GM12878 (cell line): ENCODE results near the gene ABCA2. TPM values are rescaled to one million over a fixed set of nuclear protein-coding genes. Genes with fewer than 3 reads are reported as not detected.

Experiments used
- ATAC-seq: fragments of 200-7000 bp; cut with Tn5 transposase; 3 replicates; pipeline ENCODE4 v1.9.1; 2020; ENCODE audit warnings: mild to moderate bottlenecking, moderate library complexity
- BruUV-seq: library from RNA; stranded (reverse); fragments of 400-500 nt; replicated peaks from 2 replicates; lab custom pipeline; 2021; lab: Mats Ljungman, UMichigan
- CTCF ChIA-PET: fragments of 300-600 bp; sonication (Branson Sonifier 250); formaldehyde crosslinking; extraction: SDS; loops from one replicate; lab custom pipeline; 2021; ENCODE audit warnings: inconsistent platforms; lab: Yijun Ruan, JAX
- POLR2A ChIA-PET: fragments of 350-600 bp; formaldehyde crosslinking; extraction: SDS; loops from one replicate; lab custom pipeline; 2021; ENCODE audit warnings: inconsistent platforms; lab: Charles Lee
- RAD21 ChIA-PET: fragments of 300-600 bp; sonication (Branson Sonifier 250); formaldehyde crosslinking; loops from one replicate; lab custom pipeline; 2023; ENCODE audit warnings: antibody characterized with exemption; ENCODE audit not compliant: unreplicated experiment; lab: Charles Lee
- SMC1A ChIA-PET: fragments of 300-600 bp; sonication (Branson Sonifier 250); formaldehyde crosslinking; loops from one replicate; lab custom pipeline; 2023; ENCODE audit not compliant: unreplicated experiment, uncharacterized antibody; lab: Charles Lee
- DNase-seq: peaks from one replicate; pipeline ENCODE4 v3.0.0-alpha.2; 2011; ENCODE audit warnings: low read depth, low spot score
- FAIRE-seq: peaks from 3 replicates; lab custom pipeline; 2011; peaks lifted over from hg19 to GRCh38; lab: Jason Lieb, UNC
- H2AFZ ChIP-seq: 2 replicates; pipeline ENCODE4 v1.6.0; 2011; ENCODE audit warnings: low read depth, low read length, control low read depth; ENCODE audit not compliant: control insufficient read depth
- H3K27ac ChIP-seq: 2 replicates; pipeline ENCODE4 v1.5.1; 2011; ENCODE audit warnings: control low read depth; ENCODE audit not compliant: control insufficient read depth, insufficient read depth
- H3K27me3 ChIP-seq, 2 experiments: replicated peaks in 1 of 2; 2 replicates each; pipeline versions ENCODE4 v1.6.0 to v1.6.1; 2011; ENCODE audit warnings: low read length in 1 of 2; ENCODE audit not compliant: control insufficient read depth in 2 of 2, insufficient read depth in 2 of 2
- H3K36me3 ChIP-seq, 2 experiments: 2 replicates each; pipeline ENCODE4 v1.5.1; 2011; ENCODE audit warnings: low read length in 1 of 2; ENCODE audit not compliant: control insufficient read depth in 2 of 2, insufficient read depth in 2 of 2
- H3K4me1 ChIP-seq: 2 replicates; pipeline ENCODE4 v1.6.1; 2011; ENCODE audit warnings: mild to moderate bottlenecking, low read length, moderate library complexity, mixed read lengths; ENCODE audit not compliant: control insufficient read depth, insufficient read depth
- H3K4me2 ChIP-seq: 2 replicates; pipeline ENCODE4 v1.6.0; 2011; ENCODE audit warnings: control low read depth; ENCODE audit not compliant: control insufficient read depth, insufficient read depth
- H3K4me3 ChIP-seq: fragments of 200-600 bp; sonication (generic); 2 replicates; pipeline ENCODE4 v1.5.1; 2016
- H3K79me2 ChIP-seq: 2 replicates; pipeline ENCODE4 v1.6.0; 2011; ENCODE audit warnings: low read length; ENCODE audit not compliant: control insufficient read depth, insufficient read depth
- H3K9ac ChIP-seq: 2 replicates; pipeline ENCODE4 v1.8.0; 2011; ENCODE audit warnings: low read length, control low read depth, mixed read lengths; ENCODE audit not compliant: control insufficient read depth, insufficient read depth
- H3K9me3 ChIP-seq: replicated peaks from 3 replicates; pipeline ENCODE4 v1.5.1; 2011; ENCODE audit warnings: mild to moderate bottlenecking, low read length; ENCODE audit not compliant: control insufficient read depth, insufficient read depth
- H4K20me1 ChIP-seq: 2 replicates; pipeline ENCODE4 v1.6.0; 2011; ENCODE audit not compliant: control insufficient read depth, insufficient read depth
- BRCA1 ChIP-seq: IDR thresholded peaks from 2 replicates; pipeline ENCODE4 v1.6.1; 2011; ENCODE audit warnings: low read depth, low read length, improper control_type of control experiment
- CBX3 ChIP-seq: fragments of 200-600 bp; sonication (generic); IDR thresholded peaks from 2 replicates; pipeline ENCODE4 v1.6.1; 2016; ENCODE audit warnings: low read depth, borderline replicate concordance
- CHD1 ChIP-seq: IDR thresholded peaks from 2 replicates; pipeline ENCODE4 v1.6.1; 2012; ENCODE audit warnings: low read depth, low read length, improper control_type of control experiment
- FOS ChIP-seq: IDR thresholded peaks from 3 replicates; pipeline ENCODE4 v1.6.1; 2011; ENCODE audit warnings: borderline replicate concordance; ENCODE audit not compliant: insufficient read length; ENCODE audit errors: extremely low read depth
- HDGF ChIP-seq: fragments of 450-650 bp; IDR thresholded peaks from 2 replicates; pipeline ENCODE4 v1.6.1; 2016; ENCODE audit warnings: antibody characterized with exemption
- NBN ChIP-seq: fragments of 450-650 bp; IDR thresholded peaks from 2 replicates; pipeline ENCODE4 v1.6.1; 2016
- PAX8 ChIP-seq: fragments of 450-650 bp; IDR thresholded peaks from 2 replicates; pipeline ENCODE4 v1.6.1; 2017; ENCODE audit warnings: mild to moderate bottlenecking, moderate library complexity
- RAD51 ChIP-seq: fragments of 450-650 bp; IDR thresholded peaks from 2 replicates; pipeline ENCODE4 v1.6.1; 2016; ENCODE audit warnings: moderate library complexity, mild to moderate bottlenecking, inconsistent platforms
- RCOR1 ChIP-seq: conservative IDR thresholded peaks from 2 replicates; pipeline ENCODE4 v1.6.1; 2012; ENCODE audit warnings: low read depth, low read length, improper control_type of control experiment
- RELA ChIP-seq: fragments of 450-650 bp; IDR thresholded peaks from 2 replicates; pipeline ENCODE4 v1.8.0; 2014; ENCODE audit warnings: borderline replicate concordance; ENCODE audit not compliant: partially characterized antibody
- ZNF384 ChIP-seq: IDR thresholded peaks from 2 replicates; pipeline ENCODE4 v1.6.1; 2012; ENCODE audit warnings: low read depth, mild to moderate bottlenecking, low read length, improper control_type of control experiment, borderline replicate concordance
- ZNF622 ChIP-seq: fragments of 450-650 bp; IDR thresholded peaks from 2 replicates; pipeline ENCODE4 v1.6.1; 2017; ENCODE audit warnings: mild to moderate bottlenecking, inconsistent platforms
- WGBS: methylation state at CpG from one replicate; pipeline ENCODE4 v1.1.6; 2016; ENCODE audit warnings: low lambda C conversion rate; ENCODE audit not compliant: insufficient replicate concordance, insufficient coverage; ENCODE audit errors: missing lambda C conversion rate; 5-methylcytosine and 5-hydroxymethylcytosine counted together
- in situ Hi-C: fragments of 300-500 bp; cut with MboI; formaldehyde crosslinking; loops from 9 replicates; pipeline ENCODE4 v1.14.3; 2018; ENCODE audit warnings: mixed read lengths
- intact Hi-C: fragments of 100-400 bp; cut with micrococcal nuclease; formaldehyde crosslinking; loops from one replicate; pipeline ENCODE4 v1.14.2; 2022; ENCODE audit not compliant: unreplicated experiment
- polyA plus RNA-seq, 11 experiments: library from polyadenylated mRNA; depleted of rRNA in 4 of 11; unstranded in 6 of 11; stranded (reverse) in 5 of 11; fragments of >200 nt; fragmentation: Nextera tagmentation in 4 of 11; fragmentation: Illumina TruSeq in 1 of 11; extraction: Ambion mirVana in 4 of 11; extraction: Trizol in 1 of 11; gene quantifications; 1 replicate in 1 of 11; 2 replicates in 10 of 11; pipeline versions ENCODE4 v1.2.1 to v1.2.3, GENCODE V29; 2011 to 2016; ENCODE audit warnings: inconsistent platforms in 2 of 11, missing spikeins in 2 of 11, low read depth in 1 of 11
- total RNA-seq, 4 experiments: library from RNA; depleted of rRNA in 3 of 4; stranded (reverse); fragments of >200 nt in 3 of 4; fragmentation: Illumina TruSeq in 1 of 4; extraction: Trizol in 1 of 4; gene quantifications; 2 replicates each; pipeline versions ENCODE4 v1.2.1 to v1.2.3, GENCODE V29; 2013 to 2021
- TF ChIP-seq, protein P1 (sequence below), 3 experiments: IDR thresholded peaks in 2 of 3; conservative IDR thresholded peaks in 1 of 3; 2 replicates each; pipeline ENCODE4 v1.5.1; 2011; ENCODE audit warnings: low read depth in 3 of 3, low read length in 3 of 3, mild to moderate bottlenecking in 3 of 3, control low read depth in 2 of 3, moderate library complexity in 2 of 3, inconsistent platforms in 1 of 3, mixed read lengths in 1 of 3; ENCODE audit not compliant: control insufficient read depth in 2 of 3, insufficient read depth in 1 of 3; ENCODE audit errors: extremely low read depth in 1 of 3
- TF ChIP-seq, protein P2 (sequence below): IDR thresholded peaks from 2 replicates; pipeline ENCODE4 v1.6.1; 2012; ENCODE audit warnings: low read depth, low read length, improper control_type of control experiment
- TF ChIP-seq, protein P3 (sequence below): fragments of 450-650 bp; IDR thresholded peaks from 2 replicates; pipeline ENCODE4 v1.6.1; 2016; ENCODE audit warnings: mild to moderate bottlenecking

Gene ABCA2
- total and polyA plus RNA-seq, 10 of the 15 experiments (the other 5 are each of a cell fraction or from before 2014, with no cell fraction given): 0.13 to 2.6 (median 0.71) TPM; not detected in 2

DNA sequence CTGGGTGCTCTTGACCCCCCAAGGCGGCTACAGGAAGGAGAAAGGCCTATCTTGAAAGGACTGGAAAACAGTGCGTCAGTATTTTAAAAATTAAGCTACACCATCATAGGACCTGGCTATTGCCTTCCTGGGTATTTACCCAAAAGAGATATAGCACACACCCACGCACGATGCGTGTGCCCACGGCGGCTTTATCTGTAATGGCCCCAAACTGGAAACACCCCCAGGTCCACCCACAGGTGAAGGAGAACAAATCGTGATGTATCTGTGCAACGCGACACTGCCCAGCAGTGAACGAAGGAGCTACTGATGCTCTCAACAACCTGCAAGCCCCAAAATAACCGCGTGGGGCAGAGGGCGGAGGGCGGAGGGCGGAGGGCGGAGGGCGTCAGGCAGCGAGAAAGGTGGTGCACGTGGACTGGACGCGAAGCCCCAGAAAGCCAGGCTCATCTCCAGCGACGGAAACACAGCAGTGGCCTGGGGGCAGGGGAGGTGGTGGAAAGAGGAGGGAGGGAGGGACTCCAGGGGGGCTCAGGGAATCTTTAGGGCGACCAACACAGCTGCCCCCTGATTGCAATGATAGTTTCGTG, 63.1 kb downstream of the ABCA2 start:
- RAD21 ChIA-PET: interaction anchor here (1.7 to 2.4 kb wide), 2 partner anchors 17 to 35 kb away, joined by 7 to 10 read pairs; no protein-coding TSS in a partner anchor
- Histone ChIP-seq H3K36me3 (no peaks in the 10 kb centered on the region), H2AFZ (no peak overlapping the region), H4K20me1 (no peaks in the 10 kb centered on the region; the same call in 1 of the 2 replicates), H3K4me2 (no peak overlapping the region), H3K4me1 (peaks cover 7% of the 10 kb centered on the region), H3K79me2 (no peaks in the 10 kb centered on the region), H3K4me3 (no peak overlapping the region), H3K9me3 (no peaks in the 10 kb centered on the region), H3K27ac (no peak overlapping the region), H3K9ac (no peak overlapping the region), H3K27me3 (no peaks in the 10 kb centered on the region)
- SMC1A ChIA-PET: interaction anchor here (1.0 kb wide), 2 partner anchors 12 to 27 kb away, joined by 3 read pairs; partner anchors contain the start of gene PAXX
- CTCF ChIA-PET: interaction anchor here (1.0 kb wide), 1 partner anchor 70 kb away, joined by 5 read pairs; no protein-coding TSS in a partner anchor
- POLR2A ChIA-PET: interaction anchor here (0.8 kb wide), 1 partner anchor 84 kb away, joined by 4 read pairs; no protein-coding TSS in a partner anchor
- intact Hi-C loops: no loop called here
- in situ Hi-C loops: no loop called here
- ATAC-seq (no peak), DNase-seq (no peak), FAIRE-seq (no peak)
- no peak for TF ChIP-seq BRCA1
- TF ChIP-seq, protein P1, sequence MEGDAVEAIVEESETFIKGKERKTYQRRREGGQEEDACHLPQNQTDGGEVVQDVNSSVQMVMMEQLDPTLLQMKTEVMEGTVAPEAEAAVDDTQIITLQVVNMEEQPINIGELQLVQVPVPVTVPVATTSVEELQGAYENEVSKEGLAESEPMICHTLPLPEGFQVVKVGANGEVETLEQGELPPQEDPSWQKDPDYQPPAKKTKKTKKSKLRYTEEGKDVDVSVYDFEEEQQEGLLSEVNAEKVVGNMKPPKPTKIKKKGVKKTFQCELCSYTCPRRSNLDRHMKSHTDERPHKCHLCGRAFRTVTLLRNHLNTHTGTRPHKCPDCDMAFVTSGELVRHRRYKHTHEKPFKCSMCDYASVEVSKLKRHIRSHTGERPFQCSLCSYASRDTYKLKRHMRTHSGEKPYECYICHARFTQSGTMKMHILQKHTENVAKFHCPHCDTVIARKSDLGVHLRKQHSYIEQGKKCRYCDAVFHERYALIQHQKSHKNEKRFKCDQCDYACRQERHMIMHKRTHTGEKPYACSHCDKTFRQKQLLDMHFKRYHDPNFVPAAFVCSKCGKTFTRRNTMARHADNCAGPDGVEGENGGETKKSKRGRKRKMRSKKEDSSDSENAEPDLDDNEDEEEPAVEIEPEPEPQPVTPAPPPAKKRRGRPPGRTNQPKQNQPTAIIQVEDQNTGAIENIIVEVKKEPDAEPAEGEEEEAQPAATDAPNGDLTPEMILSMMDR (IDR thresholded peaks at IDR 0.05 in 2 of 3, conservative IDR thresholded peaks at IDR 0.05 in 1 of 3; ENCODE audit: control insufficient read depth in 2 of 3, extremely low read depth in 1 of 3, insufficient read depth in 1 of 3, low read depth in 3 of 3, low read length in 3 of 3): no peak
- TF ChIP-seq CBX3: no peak
- TF ChIP-seq FOS: no peak
- TF ChIP-seq CHD1: no peak
- TF ChIP-seq HDGF: no peak
- TF ChIP-seq NBN: no peak
- TF ChIP-seq RAD51: no peak
- TF ChIP-seq PAX8: no peak
- TF ChIP-seq, protein P2, sequence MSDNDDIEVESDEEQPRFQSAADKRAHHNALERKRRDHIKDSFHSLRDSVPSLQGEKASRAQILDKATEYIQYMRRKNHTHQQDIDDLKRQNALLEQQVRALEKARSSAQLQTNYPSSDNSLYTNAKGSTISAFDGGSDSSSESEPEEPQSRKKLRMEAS: no peak
- no peak for TF ChIP-seq ZNF384
- no peak for TF ChIP-seq RCOR1
- TF ChIP-seq, protein P3, sequence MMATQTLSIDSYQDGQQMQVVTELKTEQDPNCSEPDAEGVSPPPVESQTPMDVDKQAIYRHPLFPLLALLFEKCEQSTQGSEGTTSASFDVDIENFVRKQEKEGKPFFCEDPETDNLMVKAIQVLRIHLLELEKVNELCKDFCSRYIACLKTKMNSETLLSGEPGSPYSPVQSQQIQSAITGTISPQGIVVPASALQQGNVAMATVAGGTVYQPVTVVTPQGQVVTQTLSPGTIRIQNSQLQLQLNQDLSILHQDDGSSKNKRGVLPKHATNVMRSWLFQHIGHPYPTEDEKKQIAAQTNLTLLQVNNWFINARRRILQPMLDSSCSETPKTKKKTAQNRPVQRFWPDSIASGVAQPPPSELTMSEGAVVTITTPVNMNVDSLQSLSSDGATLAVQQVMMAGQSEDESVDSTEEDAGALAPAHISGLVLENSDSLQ: no peak
- no peak for TF ChIP-seq ZNF622
- TF ChIP-seq RELA: no peak
- BruUV-seq: no TSS peak
- 38% methylated on average over 12 of the region's 26 CpGs for WGBS
